SK-N-SH (cell line): ENCODE results near the gene HLA-E. TPM values are rescaled to one million over a fixed set of nuclear protein-coding genes. Genes with fewer than 3 reads are reported as not detected.
"Not testable (repeated sequence)": the region's sequence is repeated elsewhere in the genome, so short reads cannot be mapped to it uniquely, and the experiment has no call there.

Source experiments
- CTCF ChIA-PET: fragments of 300-600, 350-600 bp; formaldehyde crosslinking; extraction: SDS; loops from one replicate; lab custom pipeline; 2021; lab: Yijun Ruan, JAX
- POLR2A ChIA-PET: fragments of 350-600 bp; sonication (Branson Sonifier 250); formaldehyde crosslinking; extraction: SDS; loops from one replicate; lab custom pipeline; 2020; ENCODE audit warnings: antibody characterized with exemption, inconsistent platforms; lab: Yijun Ruan, JAX
- DNase-seq: peaks from one replicate; pipeline ENCODE4 v3.0.0; 2012
- H2AFZ ChIP-seq: fragments of 200-600 bp; sonication (generic); 2 replicates; pipeline ENCODE4 v1.8.1; 2016; ENCODE audit warnings: antibody characterized with exemption, mild to moderate bottlenecking, low read depth
- H3F3A ChIP-seq: fragments of 200-600 bp; sonication (generic); replicated peaks from 2 replicates; pipeline ENCODE3; 2016; ENCODE audit warnings: antibody characterized with exemption, mild to moderate bottlenecking; ENCODE audit not compliant: insufficient read depth
- H3K27ac ChIP-seq, 2 experiments: fragments of 200-500 bp in 1 of 2; fragments of 200-600 bp in 1 of 2; sonication (Bioruptor generic) in 1 of 2; sonication (generic), shearing (Covaris generic) in 1 of 2; 2 replicates each; pipeline versions ENCODE4 v1.5.1 to v1.6.1; 2014 to 2016; ENCODE audit warnings: low read depth in 2 of 2, inconsistent platforms in 1 of 2, low read length in 1 of 2, mild to moderate bottlenecking in 1 of 2, mixed read lengths in 1 of 2
- H3K27me3 ChIP-seq: fragments of 200-600 bp; sonication (generic), shearing (Covaris generic); 2 replicates; pipeline ENCODE4 v1.6.1; 2016; ENCODE audit warnings: mixed run types; ENCODE audit not compliant: insufficient read depth
- H3K36me3 ChIP-seq, 2 experiments: fragments of 200-500 bp in 1 of 2; fragments of 200-600 bp in 1 of 2; sonication (Bioruptor generic) in 1 of 2; sonication (generic) in 1 of 2; replicated peaks in 1 of 2; 2 replicates each; pipeline versions ENCODE3 to v1.5.1; 2014 to 2016; ENCODE audit warnings: low read length in 1 of 2, mild to moderate bottlenecking in 1 of 2; ENCODE audit not compliant: insufficient read depth in 2 of 2, control insufficient read depth in 1 of 2
- H3K4me1 ChIP-seq, 2 experiments: fragments of 200-500 bp in 1 of 2; fragments of 200-600 bp in 1 of 2; sonication (Bioruptor generic) in 1 of 2; sonication (generic), shearing (Covaris generic) in 1 of 2; 2 replicates each; pipeline versions ENCODE4 v1.5.1 to v1.6.1; 2014 to 2016; ENCODE audit warnings: low read depth in 1 of 2, low read length in 1 of 2, mixed run types in 1 of 2; ENCODE audit not compliant: insufficient read depth in 2 of 2, control insufficient read depth in 1 of 2
- H3K4me2 ChIP-seq: fragments of 200-600 bp; sonication (generic), shearing (Covaris generic); 2 replicates; pipeline ENCODE4 v1.6.1; 2017; ENCODE audit warnings: mixed run types
- H3K4me3 ChIP-seq, 2 experiments: fragments of 200-500 bp in 1 of 2; fragments of 200-600 bp in 1 of 2; sonication (Bioruptor generic) in 1 of 2; sonication (generic), shearing (Covaris generic) in 1 of 2; 2 replicates each; pipeline versions ENCODE4 v1.5.1 to v1.8.1; 2014 to 2016; ENCODE audit warnings: low read depth in 2 of 2, inconsistent platforms in 1 of 2, low read length in 1 of 2, mild to moderate bottlenecking in 1 of 2, mixed read lengths in 1 of 2, moderate library complexity in 1 of 2
- H3K79me2 ChIP-seq: fragments of 200-600 bp; sonication (generic); 2 replicates; pipeline ENCODE4 v1.8.1; 2017; ENCODE audit warnings: mild to moderate bottlenecking; ENCODE audit not compliant: insufficient read depth
- H3K9ac ChIP-seq: fragments of 200-600 bp; sonication (generic); 2 replicates; pipeline ENCODE4 v1.6.1; 2017; ENCODE audit warnings: mixed run types
- H3K9me2 ChIP-seq: fragments of 200-600 bp; sonication (generic); 2 replicates; pipeline ENCODE4 v1.6.1; 2017; ENCODE audit warnings: mixed run types
- H3K9me3 ChIP-seq: fragments of 200-600 bp; sonication (generic); 2 replicates; pipeline ENCODE4 v1.6.1; 2017; ENCODE audit warnings: mixed run types, mild to moderate bottlenecking, moderate library complexity
- H4K20me1 ChIP-seq: fragments of 200-600 bp; sonication (generic); 2 replicates; pipeline ENCODE4 v1.6.1; 2017; ENCODE audit warnings: mild to moderate bottlenecking, mixed run types; ENCODE audit not compliant: insufficient read depth
- CHD2 ChIP-seq: fragments of 150-350 bp; IDR thresholded peaks from 2 replicates; pipeline ENCODE4 v1.6.1; 2018; ENCODE audit warnings: low read length; ENCODE audit not compliant: partially characterized antibody
- ELF1 ChIP-seq: IDR thresholded peaks from 2 replicates; pipeline ENCODE4 v1.4.0; 2012
- FOSL2 ChIP-seq: IDR thresholded peaks from 2 replicates; pipeline ENCODE4 v1.4.0; 2012; ENCODE audit warnings: low read depth, mild to moderate bottlenecking, moderate library complexity, borderline replicate concordance
- GABPA ChIP-seq: IDR thresholded peaks from 2 replicates; pipeline ENCODE4 v1.4.0; 2012; ENCODE audit warnings: low read depth, mild to moderate bottlenecking
- MXI1 ChIP-seq: IDR thresholded peaks from 2 replicates; pipeline ENCODE4 v1.6.1; 2012; ENCODE audit warnings: mild to moderate bottlenecking, low read depth, low read length, improper control_type of control experiment
- RAD21 ChIP-seq: IDR thresholded peaks from 2 replicates; pipeline ENCODE4 v1.6.1; 2012; ENCODE audit warnings: mild to moderate bottlenecking, low read length
- RCOR1 ChIP-seq: fragments of 150-350 bp; IDR thresholded peaks from 2 replicates; pipeline ENCODE4 v1.6.1; 2017; ENCODE audit warnings: antibody characterized with exemption, low read length
- SIN3A ChIP-seq: IDR thresholded peaks from 2 replicates; pipeline ENCODE4 v1.6.1; 2012; ENCODE audit warnings: low read depth, mild to moderate bottlenecking, low read length, moderate library complexity, borderline replicate concordance
- TAF1 ChIP-seq: IDR thresholded peaks from 2 replicates; pipeline ENCODE4 v1.6.1; 2012; ENCODE audit warnings: low read depth, mild to moderate bottlenecking, low read length, moderate library complexity, borderline replicate concordance
- TEAD4 ChIP-seq: IDR thresholded peaks from 2 replicates; pipeline ENCODE4 v1.4.0; 2012; ENCODE audit warnings: mild to moderate bottlenecking, borderline replicate concordance; ENCODE audit not compliant: insufficient read depth
- WGBS: methylation state at CpG from one replicate; pipeline ENCODE4 v1.1.6; 2017; ENCODE audit warnings: low lambda C conversion rate; 5-methylcytosine and 5-hydroxymethylcytosine counted together
- polyA plus RNA-seq, 3 experiments: library from polyadenylated mRNA; depleted of rRNA; stranded (reverse); fragments of >200 nt; gene quantifications; 2 replicates each; pipeline ENCODE4 v1.2.3, GENCODE V29; 2012
- TF ChIP-seq, protein P1 (sequence below): IDR thresholded peaks from 2 replicates; pipeline ENCODE4 v1.4.0; 2012; ENCODE audit warnings: low read depth

Gene HLA-E
- polyA plus RNA-seq, 1 of the 3 experiments (the other 2 are of a cell fraction), result 90.9 TPM

DNA sequence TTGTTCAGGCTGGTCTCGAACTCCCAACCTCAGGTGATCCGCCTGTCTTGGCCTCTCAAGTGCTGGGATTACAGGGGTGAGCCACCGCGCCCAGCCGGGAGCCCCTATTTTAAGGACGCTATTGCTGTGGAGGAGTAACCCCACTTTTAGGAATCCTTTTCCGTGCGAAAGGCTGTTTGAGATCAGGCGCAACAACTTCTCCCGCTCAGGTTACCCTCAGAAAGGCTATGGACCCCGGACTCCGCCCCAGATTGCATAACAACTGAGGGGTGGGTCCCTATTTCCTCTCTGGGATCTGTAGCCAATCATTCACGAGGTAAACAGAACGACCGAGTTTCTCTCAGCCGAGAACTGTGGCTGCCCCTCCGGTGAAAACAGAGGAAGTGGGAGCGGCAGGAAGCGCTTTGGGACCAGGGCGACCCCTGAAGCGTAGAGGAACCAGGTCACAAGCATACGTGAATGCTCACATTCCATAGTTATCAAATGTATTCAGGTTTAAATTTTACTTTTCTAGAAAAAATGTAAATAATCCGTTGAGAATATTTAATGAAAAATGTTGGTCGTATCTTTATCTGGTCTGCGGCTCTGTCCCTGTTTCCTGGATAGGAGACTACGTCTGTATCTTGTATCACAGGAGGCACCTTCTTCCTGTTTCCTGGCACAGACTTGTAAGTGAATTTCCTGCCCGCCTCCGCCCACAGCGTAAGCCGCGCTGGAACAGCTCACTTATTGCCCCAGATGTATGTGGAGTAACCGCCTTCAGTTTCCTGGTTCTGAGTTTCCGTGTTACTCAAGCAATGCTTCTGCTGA, 26.8 kb downstream of the HLA-E start:
- Histone ChIP-seq H3K4me2 (peak overlapping the region; percentile 75), H3K4me1 (no peaks in the 10 kb centered on the region), H3K79me2 (no peaks in the 10 kb centered on the region), H3K27ac (peak overlapping the region; percentile 56 to 81), H3K9me3 (no peaks in the 10 kb centered on the region), H3K9me2 (no peaks in the 10 kb centered on the region), H3K27me3 (no peaks in the 10 kb centered on the region), H3K9ac (peak overlapping the region; percentile 65), H3K4me3 (peak overlapping the region; percentile 43 to 53), H4K20me1 (no peaks in the 10 kb centered on the region), H3F3A (peaks cover 6% of the 10 kb centered on the region), H2AFZ (peak overlapping the region; percentile 88), H3K36me3 (no peaks in the 10 kb centered on the region)
- TF ChIP-seq ELF1, result peak; percentile 72; the same call in 1 of the 2 replicates
- TF ChIP-seq GABPA, result peak; percentile 60
- no peak for TF ChIP-seq TEAD4
- TF ChIP-seq TAF1, result peak; percentile 39
- TF ChIP-seq CHD2, result no peak
- no peak for TF ChIP-seq RCOR1
- 0 out of 2 replicates have a peak, but pooled peaks have one; percentile 13 for TF ChIP-seq MXI1
- TF ChIP-seq, protein P1, sequence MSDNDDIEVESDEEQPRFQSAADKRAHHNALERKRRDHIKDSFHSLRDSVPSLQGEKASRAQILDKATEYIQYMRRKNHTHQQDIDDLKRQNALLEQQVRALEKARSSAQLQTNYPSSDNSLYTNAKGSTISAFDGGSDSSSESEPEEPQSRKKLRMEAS, result 0 out of 2 replicates have a peak, but pooled peaks have one; percentile 12
- TF ChIP-seq SIN3A, result peak; percentile 64; the same call in 1 of the 2 replicates
- no peak for TF ChIP-seq FOSL2
- no peak for TF ChIP-seq RAD21
- peak; percentile 76 for DNase-seq
- 4% methylated on average over 31 of the region's 33 CpGs for WGBS
- CTCF ChIA-PET, result interaction anchor here (2.1 kb wide), 1 partner anchor 29 kb away, joined by 8 read pairs; no protein-coding TSS in a partner anchor
- POLR2A ChIA-PET, result interaction anchor here (0.6 kb wide), 1 partner anchor 15 kb away, joined by 3 read pairs; no protein-coding TSS in a partner anchor

DNA sequence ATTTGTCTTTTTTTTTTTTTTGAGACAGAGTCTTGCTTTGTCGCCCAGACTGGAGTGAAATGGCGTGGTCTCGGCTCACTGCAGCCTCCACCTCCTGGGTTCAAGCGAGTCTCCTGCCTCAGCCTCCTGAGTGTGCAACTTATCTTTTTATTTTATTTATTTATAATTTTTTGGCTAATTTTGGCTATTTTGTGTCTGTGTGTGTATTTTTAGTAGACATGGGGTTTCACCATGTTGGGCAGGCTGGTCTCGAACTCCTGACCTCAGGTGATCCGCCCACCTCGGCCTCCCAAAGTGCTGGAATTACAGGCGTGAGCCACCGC, 27.4 kb downstream of the HLA-E start:
- Histone ChIP-seq H3K4me3 (peak overlapping the region; percentile 43 to 53), H3K4me2 (peak overlapping the region; percentile 75), H2AFZ (peak overlapping the region; percentile 88; the same call in 1 of the 2 replicates), H3K9ac (peak overlapping the region; percentile 65; the same call in 1 of the 2 replicates), H3K27ac (peak overlapping the region in 1 of 2 experiments; percentile 81; a peak in 3 of 4 replicates)
- H3K4me1 ChIP-seq, DNase-seq, H4K20me1 ChIP-seq, H3F3A ChIP-seq, H3K27me3 ChIP-seq, H3K36me3 ChIP-seq, H3K9me2 ChIP-seq, H3K9me3 ChIP-seq, H3K79me2 ChIP-seq: not testable (repeated sequence)
- 66% methylated on average over 9 of the region's 9 CpGs for WGBS
- ChIA-PET POLR2A (interaction anchor here (0.6 kb wide), 1 partner anchor 15 kb away, joined by 3 read pairs; no protein-coding TSS in a partner anchor), CTCF (interaction anchor here (2.1 kb wide), 1 partner anchor 28 kb away, joined by 8 read pairs; no protein-coding TSS in a partner anchor)

DNA sequence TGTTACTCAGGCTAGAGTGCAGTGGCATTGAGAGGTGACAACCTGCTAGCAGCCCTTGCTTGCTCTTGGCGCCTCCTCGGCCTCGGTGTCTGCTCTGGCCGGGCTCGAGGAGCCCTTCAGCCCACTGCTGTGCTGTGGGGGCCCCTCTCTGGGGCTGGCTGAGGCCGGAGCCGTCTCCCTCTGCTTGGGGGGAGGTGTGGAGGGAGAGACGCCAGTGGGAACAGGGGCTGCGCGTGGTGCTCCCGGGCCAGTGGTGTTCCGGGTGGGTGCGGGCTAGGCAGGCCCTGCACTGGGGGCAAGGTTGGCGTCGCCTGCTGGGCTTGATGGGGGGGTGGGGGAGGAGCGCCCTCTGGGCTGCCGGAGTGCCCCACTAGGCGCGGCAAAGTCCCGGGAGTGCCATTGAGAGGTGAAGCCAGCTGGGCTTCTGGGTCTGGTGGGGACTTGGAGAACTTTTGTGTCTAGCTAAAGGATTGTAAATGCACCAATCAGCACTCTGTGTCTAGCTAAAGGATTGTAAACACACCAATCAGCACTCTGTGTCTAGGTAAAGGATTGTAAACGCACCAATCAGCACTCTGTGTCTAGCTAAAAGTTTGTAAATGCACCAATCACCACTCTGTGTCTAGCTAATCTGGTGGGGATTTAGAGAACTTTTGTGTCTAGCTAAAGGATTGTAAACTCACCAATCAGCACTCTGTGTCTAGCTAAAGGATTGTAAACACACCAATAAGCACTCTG, 28.6 kb downstream of the HLA-E start:
- CTCF ChIA-PET, result interaction anchor here (0.9 to 2.1 kb wide), 5 partner anchors 14 to 36 kb away, joined by 4 to 8 read pairs (median 6); no protein-coding TSS in a partner anchor
- 55% methylated on average over 13 of the region's 21 CpGs for WGBS
- H4K20me1 ChIP-seq, H3K9me2 ChIP-seq, POLR2A ChIA-PET, H3K79me2 ChIP-seq, H2AFZ ChIP-seq, H3K4me1 ChIP-seq, H3K36me3 ChIP-seq, H3F3A ChIP-seq, H3K27me3 ChIP-seq, H3K9ac ChIP-seq, H3K27ac ChIP-seq, H3K4me2 ChIP-seq, H3K9me3 ChIP-seq, H3K4me3 ChIP-seq, DNase-seq: not testable (repeated sequence)

DNA sequence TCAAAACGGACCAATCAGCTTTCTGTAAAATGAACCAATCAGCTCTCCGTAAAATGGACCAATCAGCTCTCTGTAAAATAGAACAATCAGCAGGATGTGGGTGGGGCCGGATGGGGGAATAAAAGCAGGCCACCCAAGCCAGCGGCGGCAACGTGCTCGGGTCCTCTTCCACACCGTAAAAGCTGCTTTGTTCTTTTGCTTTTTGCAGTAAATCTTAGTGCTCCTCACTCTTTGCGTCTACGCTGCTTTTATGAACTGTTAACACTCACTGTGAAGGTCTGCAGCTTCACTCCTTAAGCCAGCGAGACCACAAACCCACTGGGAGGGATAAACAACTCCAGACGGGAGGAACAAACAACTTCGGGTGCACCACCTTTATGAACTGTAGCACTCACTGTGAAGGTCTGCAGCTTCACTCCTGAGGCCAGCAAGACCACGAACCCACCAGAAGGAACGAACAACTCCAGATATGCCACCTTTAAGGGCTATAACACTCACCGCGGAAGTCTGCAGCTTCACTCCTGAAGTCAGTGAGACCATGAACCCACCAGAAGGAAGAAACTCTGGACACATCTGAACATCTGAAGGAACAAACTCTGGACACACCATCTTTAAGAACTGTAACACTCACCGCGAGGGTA, 29.3 kb downstream of the HLA-E start:
- H3K27ac ChIP-seq, H4K20me1 ChIP-seq, H3K9me3 ChIP-seq, DNase-seq, H3F3A ChIP-seq, POLR2A ChIA-PET, H2AFZ ChIP-seq, H3K79me2 ChIP-seq, H3K4me2 ChIP-seq, H3K9me2 ChIP-seq, H3K27me3 ChIP-seq, H3K36me3 ChIP-seq, H3K9ac ChIP-seq, H3K4me1 ChIP-seq, H3K4me3 ChIP-seq: not testable (repeated sequence)
- WGBS, result 54% methylated on average over 18 of the region's 19 CpGs
- CTCF ChIA-PET, result interaction anchor here (0.9 to 2.1 kb wide), 5 partner anchors 14 to 37 kb away, joined by 4 to 8 read pairs (median 6); no protein-coding TSS in a partner anchor
